Activated B cell treated with CpG ODN at 0.5 μM for 24 hours (primary cell): ENCODE data around the gene UQCRC1. TPM values are rescaled to one million over a fixed set of nuclear protein-coding genes. Genes with fewer than 3 reads are reported as not detected.

Source experiments
- ATAC-seq: fragments of 200-7000 bp; cut with Tn5 transposase; one replicate; pipeline ENCODE4 v1.10.0; 2021; ENCODE audit warnings: low read depth, mild to moderate bottlenecking, moderate library complexity
- CTCF ChIA-PET: fragments of 350-600 bp; sonication (Branson Sonifier 250); formaldehyde crosslinking; loops from one replicate; lab custom pipeline; 2021; ENCODE audit warnings: antibody characterized with exemption; lab: Charles Lee
- POLR2A ChIA-PET: fragments of 350-600 bp; sonication (Branson Sonifier 250); formaldehyde crosslinking; loops from one replicate; lab custom pipeline; 2021; ENCODE audit warnings: antibody characterized with exemption; lab: Charles Lee
- DNase-seq: peaks from one replicate; pipeline ENCODE4 v3.0.0; 2022
- H3K27ac Mint-ChIP-seq: one replicate; pipeline ENCODE4 v1.8.0; 2020; ENCODE audit warnings: mixed read lengths
- H3K27me3 Mint-ChIP-seq: one replicate; pipeline ENCODE4 v1.8.0; 2021; ENCODE audit warnings: mixed read lengths
- H3K36me3 Mint-ChIP-seq: one replicate; pipeline ENCODE4 v1.8.0; 2021; ENCODE audit warnings: low read depth, mixed read lengths
- H3K4me1 Mint-ChIP-seq: one replicate; pipeline ENCODE4 v1.8.0; 2021; ENCODE audit warnings: mixed read lengths
- H3K4me3 Mint-ChIP-seq: one replicate; pipeline ENCODE4 v1.8.0; 2020; ENCODE audit warnings: mild to moderate bottlenecking, mixed read lengths
- H3K9me3 Mint-ChIP-seq: one replicate; pipeline ENCODE4 v1.8.0; 2020; ENCODE audit warnings: mixed read lengths
- intact Hi-C: fragments of 100-400 bp; cut with micrococcal nuclease; formaldehyde crosslinking; loops from one replicate; pipeline ENCODE4 v1.15.1; 2024
- total RNA-seq: library from RNA; stranded (reverse); gene quantifications from 2 replicates; pipeline ENCODE4 v1.2.3, GENCODE V29; 2022
- TF ChIP-seq, protein P1 (sequence below): fragments of 200-600 bp; IDR thresholded peaks from one replicate; pipeline ENCODE4 v1.8.0; 2022; ENCODE audit warnings: antibody characterized with exemption, mild to moderate bottlenecking

Gene UQCRC1
- total RNA-seq, 1 donor from 2014 or later, result 117 TPM

GRCh38 chr3:48647714-48648113 is 38.3 kb upstream of the UQCRC1 start:
- DNase-seq (no peak), ATAC-seq (no peak)
- H3K36me3 Mint-ChIP-seq, result no peaks in the 10 kb centered on the region
- TF ChIP-seq, protein P1, sequence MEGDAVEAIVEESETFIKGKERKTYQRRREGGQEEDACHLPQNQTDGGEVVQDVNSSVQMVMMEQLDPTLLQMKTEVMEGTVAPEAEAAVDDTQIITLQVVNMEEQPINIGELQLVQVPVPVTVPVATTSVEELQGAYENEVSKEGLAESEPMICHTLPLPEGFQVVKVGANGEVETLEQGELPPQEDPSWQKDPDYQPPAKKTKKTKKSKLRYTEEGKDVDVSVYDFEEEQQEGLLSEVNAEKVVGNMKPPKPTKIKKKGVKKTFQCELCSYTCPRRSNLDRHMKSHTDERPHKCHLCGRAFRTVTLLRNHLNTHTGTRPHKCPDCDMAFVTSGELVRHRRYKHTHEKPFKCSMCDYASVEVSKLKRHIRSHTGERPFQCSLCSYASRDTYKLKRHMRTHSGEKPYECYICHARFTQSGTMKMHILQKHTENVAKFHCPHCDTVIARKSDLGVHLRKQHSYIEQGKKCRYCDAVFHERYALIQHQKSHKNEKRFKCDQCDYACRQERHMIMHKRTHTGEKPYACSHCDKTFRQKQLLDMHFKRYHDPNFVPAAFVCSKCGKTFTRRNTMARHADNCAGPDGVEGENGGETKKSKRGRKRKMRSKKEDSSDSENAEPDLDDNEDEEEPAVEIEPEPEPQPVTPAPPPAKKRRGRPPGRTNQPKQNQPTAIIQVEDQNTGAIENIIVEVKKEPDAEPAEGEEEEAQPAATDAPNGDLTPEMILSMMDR, result no peak
- H3K27me3 Mint-ChIP-seq, result no peaks in the 10 kb centered on the region
- intact Hi-C loops, result no loop called here
- H3K4me3 Mint-ChIP-seq, result no peak overlapping the region
- ChIA-PET POLR2A (no interaction called here), CTCF (no interaction called here)
- no peaks in the 10 kb centered on the region for H3K4me1 Mint-ChIP-seq
- H3K9me3 Mint-ChIP-seq, result no peaks in the 10 kb centered on the region
- H3K27ac Mint-ChIP-seq, result no peak overlapping the region

DNA sequence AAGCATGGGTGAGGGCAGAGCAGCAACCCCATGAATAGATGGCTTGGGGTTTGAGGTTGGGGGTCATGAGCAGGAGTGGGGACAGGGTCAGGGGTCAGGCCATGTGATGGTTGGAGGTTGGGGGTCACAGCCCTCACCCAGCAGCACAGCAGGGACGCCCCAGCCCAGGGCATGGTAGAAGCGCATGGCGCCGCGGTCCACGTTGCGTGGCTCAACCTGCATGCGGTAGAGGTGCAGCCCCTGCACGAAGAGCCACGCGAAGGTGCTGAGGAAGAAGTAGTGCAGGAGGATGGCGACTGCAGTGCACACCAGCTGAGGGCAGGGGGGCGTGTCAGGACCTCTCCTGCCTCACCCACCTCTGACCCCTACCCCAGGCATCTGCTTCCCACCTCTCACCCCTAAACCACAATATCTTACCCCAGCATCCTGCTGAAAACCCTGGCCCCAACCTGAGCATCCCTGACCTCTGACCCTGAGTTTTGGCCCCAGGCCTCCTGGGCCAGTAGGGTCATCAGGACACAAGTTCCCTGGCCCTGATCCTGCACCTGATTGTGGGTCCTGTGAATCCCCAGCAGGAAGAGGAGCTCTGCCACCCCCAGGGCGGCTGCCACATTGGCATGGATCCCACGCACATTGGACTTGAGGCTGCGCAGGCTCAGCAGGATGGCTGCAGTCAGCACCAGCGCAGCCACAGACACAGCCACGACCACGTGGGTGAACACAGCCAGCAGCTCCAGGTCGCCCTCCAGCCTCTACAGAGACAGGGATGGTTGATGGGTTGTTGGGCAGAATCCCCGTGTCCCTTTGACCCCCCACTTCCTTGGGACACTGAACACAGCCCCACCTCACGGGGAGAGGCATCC is 35.7 kb upstream of the UQCRC1 start:
- Mint-ChIP-seq H3K4me3 (no peak overlapping the region), H3K27ac (no peak overlapping the region), H3K36me3 (no peaks in the 10 kb centered on the region), H3K9me3 (no peaks in the 10 kb centered on the region), H3K27me3 (no peaks in the 10 kb centered on the region), H3K4me1 (no peaks in the 10 kb centered on the region)
- intact Hi-C loops, result no loop called here
- TF ChIP-seq, protein P1, result no peak
- ATAC-seq (no peak), DNase-seq (no peak)
- ChIA-PET CTCF (no interaction called here), POLR2A (no interaction called here)

DNA sequence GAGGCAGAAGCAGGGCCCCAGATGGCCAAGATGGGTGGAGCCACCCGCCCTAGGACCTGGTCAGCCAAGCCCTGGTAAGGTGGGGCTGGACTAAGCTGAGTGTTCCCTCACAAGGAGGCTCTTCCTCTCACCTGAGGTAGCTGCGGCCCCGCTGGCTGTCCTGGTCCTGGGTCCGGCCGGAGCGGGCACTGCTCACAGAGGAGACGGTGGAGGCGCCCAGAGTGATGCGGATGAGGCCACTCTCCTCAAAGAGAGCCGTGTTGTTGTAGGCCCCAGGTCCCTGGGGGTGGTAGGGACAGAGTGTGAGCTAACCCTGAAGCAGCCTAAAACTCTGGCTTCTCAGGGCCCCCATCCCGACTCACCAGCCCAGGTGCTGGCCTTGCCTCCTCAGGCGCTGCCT is 33.2 kb upstream of the UQCRC1 start:
- H3K36me3 Mint-ChIP-seq, result no peaks in the 10 kb centered on the region
- H3K27me3 Mint-ChIP-seq, result no peaks in the 10 kb centered on the region
- no peak for DNase-seq
- POLR2A ChIA-PET, result no interaction called here
- CTCF ChIA-PET, result no interaction called here
- H3K9me3 Mint-ChIP-seq, result no peaks in the 10 kb centered on the region
- no peak overlapping the region for H3K4me3 Mint-ChIP-seq
- intact Hi-C loops, result no loop called here
- TF ChIP-seq, protein P1, result no peak
- no peaks in the 10 kb centered on the region for H3K4me1 Mint-ChIP-seq
- ATAC-seq, result no peak
- H3K27ac Mint-ChIP-seq, result no peak overlapping the region

DNA sequence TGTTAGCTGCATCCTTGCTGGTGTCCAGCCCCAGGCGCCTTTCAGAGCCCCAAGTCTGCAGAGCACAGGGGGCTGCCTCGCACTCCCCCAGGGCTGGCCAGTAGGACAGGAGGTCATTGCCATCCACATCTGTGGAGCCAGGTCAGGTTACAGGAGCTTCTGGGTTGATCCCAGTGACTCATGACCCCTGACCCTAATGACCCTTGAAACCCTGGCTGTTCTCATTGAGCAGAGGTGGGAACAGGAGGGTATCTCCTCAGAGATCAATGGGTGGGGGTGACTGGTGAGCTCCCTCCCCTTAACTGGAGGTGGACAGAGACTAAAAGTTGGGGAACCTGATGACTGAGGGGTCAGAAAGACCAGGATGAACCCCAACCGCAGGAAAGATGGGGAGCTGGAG is 31.9 kb upstream of the UQCRC1 start:
- ChIA-PET POLR2A (no interaction called here), CTCF (no interaction called here)
- H3K4me1 Mint-ChIP-seq, result no peaks in the 10 kb centered on the region
- H3K36me3 Mint-ChIP-seq, result no peaks in the 10 kb centered on the region
- DNase-seq (no peak), ATAC-seq (no peak)
- no peaks in the 10 kb centered on the region for H3K27me3 Mint-ChIP-seq
- H3K27ac Mint-ChIP-seq, result no peak overlapping the region
- H3K9me3 Mint-ChIP-seq, result no peaks in the 10 kb centered on the region
- intact Hi-C loops, result no loop called here
- TF ChIP-seq, protein P1, result no peak
- H3K4me3 Mint-ChIP-seq, result no peak overlapping the region

DNA sequence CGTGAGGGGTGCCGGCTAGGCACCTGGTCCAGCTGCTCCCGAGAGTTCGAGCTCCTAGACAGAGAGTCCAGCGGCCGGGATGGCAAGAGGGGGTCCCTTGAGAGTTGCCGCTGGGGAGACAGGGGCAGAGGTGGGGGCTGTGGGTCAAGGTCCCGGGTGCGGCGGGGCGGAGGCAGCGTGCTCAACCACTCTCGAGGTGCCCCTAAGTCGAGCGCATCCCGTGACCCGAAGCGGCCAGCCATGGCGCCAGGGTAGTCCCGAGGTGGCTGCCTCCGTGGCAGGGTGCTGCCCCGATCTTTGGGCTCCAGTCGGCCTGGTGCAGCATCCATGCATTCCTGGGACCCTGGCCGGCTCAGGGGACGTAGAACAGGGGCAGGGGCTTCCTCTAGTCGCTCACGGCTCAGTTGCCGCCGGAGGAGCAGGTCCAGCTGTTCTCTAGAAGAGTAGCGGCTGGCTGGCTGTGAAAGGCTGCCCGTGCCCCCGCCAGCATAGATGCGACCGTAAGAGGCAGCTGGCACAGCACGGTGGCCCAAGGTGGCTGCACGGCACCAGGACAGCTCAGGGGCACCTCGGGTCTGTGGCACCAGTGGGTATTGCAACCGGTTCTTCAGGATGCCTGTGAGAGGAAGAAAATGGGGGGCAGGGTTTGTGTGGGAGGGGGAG is 30.6 kb upstream of the UQCRC1 start:
- H3K27me3 Mint-ChIP-seq, result no peaks in the 10 kb centered on the region
- ChIA-PET CTCF (no interaction called here), POLR2A (no interaction called here)
- ATAC-seq (no peak), DNase-seq (no peak)
- peaks cover 8% of the 10 kb centered on the region for H3K4me1 Mint-ChIP-seq
- no peaks in the 10 kb centered on the region for H3K9me3 Mint-ChIP-seq
- no peak overlapping the region for H3K27ac Mint-ChIP-seq
- H3K4me3 Mint-ChIP-seq, result no peak overlapping the region
- TF ChIP-seq, protein P1, result no peak
- no peaks in the 10 kb centered on the region for H3K36me3 Mint-ChIP-seq
- intact Hi-C loops, result loop anchor here (5.0 kb wide), 1 partner anchor 452 kb away; the partner anchor contains the start of gene QRICH1
